K562 (cell line): ENCODE results near the gene SULT6B1. TPM values are rescaled to one million over a fixed set of nuclear protein-coding genes. Genes with fewer than 3 reads are reported as not detected.

Source experiments
- NFATC3 ChIP-seq: fragments of 450-650 bp; IDR thresholded peaks from 2 replicates; pipeline ENCODE4 v1.6.1; 2017; ENCODE audit warnings: mild to moderate bottlenecking
- NFYB ChIP-seq: IDR thresholded peaks from 2 replicates; pipeline ENCODE4 v1.6.1; 2011; ENCODE audit warnings: mild to moderate bottlenecking, moderate library complexity; ENCODE audit not compliant: insufficient read length; ENCODE audit errors: extremely low read depth
- PHB2 ChIP-seq: fragments of 450-650 bp; IDR thresholded peaks from 2 replicates; pipeline ENCODE4 v1.6.1; 2017; ENCODE audit warnings: low read depth
- ZNF644 ChIP-seq: fragments of 200-800 bp; sonication (Bioruptor generic); IDR thresholded peaks from 2 replicates; pipeline ENCODE4 v1.6.1; 2016; ENCODE audit warnings: low read depth, missing genetic modification characterization, missing compliant biosample characterization
- polyA plus RNA-seq, 8 experiments: library from polyadenylated mRNA; depleted of rRNA in 4 of 8; stranded (reverse) in 5 of 8; unstranded in 3 of 8; fragments of >200 nt; fragmentation: Nextera tagmentation in 2 of 8; fragmentation: Illumina TruSeq in 1 of 8; extraction: Ambion mirVana in 2 of 8; extraction: Trizol in 1 of 8; gene quantifications; 2 replicates each; pipeline versions ENCODE4 v1.2.1 to v1.2.3, GENCODE V29; 2011 to 2014; ENCODE audit warnings: inconsistent platforms in 1 of 8, missing spikeins in 1 of 8
- total RNA-seq, 7 experiments: library from RNA; depleted of rRNA in 6 of 7; stranded (reverse); fragments of >200 nt in 6 of 7; fragmentation: Illumina TruSeq in 2 of 7; extraction: Trizol in 2 of 7; gene quantifications; 2 replicates each; pipeline versions ENCODE4 v1.2.1 to v1.2.3, GENCODE V29; 2011 to 2021; ENCODE audit warnings: low replicate concordance in 1 of 7
- TF ChIP-seq, protein P1 (sequence below): fragments of 250-450 bp; sonication (Bioruptor Pico); IDR thresholded peaks from 2 replicates; pipeline ENCODE4 v1.5.0; 2021; ENCODE audit warnings: mild to moderate bottlenecking, borderline replicate concordance
- TF ChIP-seq, protein P2 (sequence below): fragments of 250-450 bp; sonication (Bioruptor Pico); IDR thresholded peaks from 2 replicates; pipeline ENCODE4 v1.5.0; 2022; ENCODE audit warnings: mild to moderate bottlenecking
- TF ChIP-seq, protein P3 (sequence below): fragments of 250-450 bp; sonication (Bioruptor Pico); IDR thresholded peaks from 2 replicates; pipeline ENCODE4 v1.6.1; 2021; ENCODE audit warnings: mild to moderate bottlenecking
- TF ChIP-seq, protein P4 (sequence below): IDR thresholded peaks from 2 replicates; pipeline ENCODE4 v1.6.1; 2014; ENCODE audit warnings: antibody characterized with exemption
- TF ChIP-seq, protein P5 (sequence below): fragments of 450-650 bp; IDR thresholded peaks from 2 replicates; pipeline ENCODE4 v1.6.1; 2016
- TF ChIP-seq, protein P6 (sequence below): sonication (generic); formaldehyde crosslinking; IDR thresholded peaks from 2 replicates; pipeline ENCODE4 v1.8.1; 2023; ENCODE audit warnings: mild to moderate bottlenecking, missing genetic modification reagents
- TF ChIP-seq, protein P7 (sequence below): fragments of 250-450 bp; sonication (Bioruptor Pico); IDR thresholded peaks from 2 replicates; pipeline ENCODE4 v1.4.0; 2020; ENCODE audit warnings: mild to moderate bottlenecking, moderate library complexity

Gene SULT6B1
- total and polyA plus RNA-seq, 9 of the 15 experiments (the other 6 are each of a cell fraction or from before 2014, with no cell fraction given), result not detected

DNA sequence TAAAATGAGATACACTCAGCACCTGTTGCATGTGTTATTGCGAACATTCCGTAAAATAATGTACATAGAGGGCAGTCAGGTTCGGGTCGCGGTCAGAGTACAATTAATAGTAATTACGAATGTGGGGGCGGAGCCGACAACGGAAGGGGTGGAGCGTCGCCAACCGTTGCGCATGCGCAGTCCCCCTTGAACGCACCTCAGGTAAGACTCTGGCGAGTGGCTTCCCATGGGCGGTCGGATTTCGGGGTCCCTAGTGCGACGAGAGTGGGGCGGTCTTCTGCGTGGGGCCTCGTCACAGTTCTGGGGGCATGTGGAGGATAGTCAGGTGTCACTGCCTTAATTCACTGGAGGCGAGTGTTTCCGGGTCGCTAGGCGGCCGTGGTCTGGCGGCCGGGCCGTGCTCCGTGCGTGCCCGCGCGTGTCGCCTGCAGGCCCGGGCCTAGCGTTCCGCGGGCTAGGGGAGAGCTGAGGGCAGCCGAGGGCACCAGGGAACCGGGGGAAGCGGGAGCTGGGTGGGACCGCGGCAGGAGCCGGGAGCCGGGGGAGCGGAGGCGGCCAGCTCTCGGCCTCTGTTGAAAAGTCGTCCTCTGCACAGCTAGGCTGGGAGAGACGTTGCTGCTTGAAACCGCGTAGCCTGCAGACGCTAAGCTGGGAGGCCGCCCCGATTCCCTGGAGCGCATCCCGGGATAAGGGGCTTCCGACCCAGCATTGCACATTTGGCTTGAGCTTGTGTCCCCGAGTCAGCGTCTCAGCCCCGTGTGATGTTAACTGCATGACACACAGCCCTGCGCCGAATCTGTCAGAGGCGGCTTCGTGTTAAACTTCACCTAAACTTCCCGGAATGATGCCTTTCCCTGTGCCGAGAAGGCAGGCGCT is 8.1 kb upstream of the SULT6B1 start, which contains the start of gene CEBPZOS (continued):
- TF ChIP-seq, protein P1, sequence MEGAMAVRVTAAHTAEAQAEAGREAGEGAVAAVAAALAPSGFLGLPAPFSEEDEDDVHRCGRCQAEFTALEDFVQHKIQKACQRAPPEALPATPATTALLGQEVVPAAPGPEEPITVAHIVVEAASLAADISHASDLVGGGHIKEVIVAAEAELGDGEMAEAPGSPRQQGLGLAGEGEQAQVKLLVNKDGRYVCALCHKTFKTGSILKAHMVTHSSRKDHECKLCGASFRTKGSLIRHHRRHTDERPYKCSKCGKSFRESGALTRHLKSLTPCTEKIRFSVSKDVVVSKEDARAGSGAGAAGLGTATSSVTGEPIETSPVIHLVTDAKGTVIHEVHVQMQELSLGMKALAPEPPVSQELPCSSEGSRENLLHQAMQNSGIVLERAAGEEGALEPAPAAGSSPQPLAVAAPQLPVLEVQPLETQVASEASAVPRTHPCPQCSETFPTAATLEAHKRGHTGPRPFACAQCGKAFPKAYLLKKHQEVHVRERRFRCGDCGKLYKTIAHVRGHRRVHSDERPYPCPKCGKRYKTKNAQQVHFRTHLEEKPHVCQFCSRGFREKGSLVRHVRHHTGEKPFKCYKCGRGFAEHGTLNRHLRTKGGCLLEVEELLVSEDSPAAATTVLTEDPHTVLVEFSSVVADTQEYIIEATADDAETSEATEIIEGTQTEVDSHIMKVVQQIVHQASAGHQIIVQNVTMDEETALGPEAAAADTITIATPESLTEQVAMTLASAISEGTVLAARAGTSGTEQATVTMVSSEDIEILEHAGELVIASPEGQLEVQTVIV (CRISPR knock-in tag), result no peak
- TF ChIP-seq PHB2 (no peak), NFYB (no peak), NFATC3 (no peak), ZNF644 (tag) (no peak)
- TF ChIP-seq, protein P2, sequence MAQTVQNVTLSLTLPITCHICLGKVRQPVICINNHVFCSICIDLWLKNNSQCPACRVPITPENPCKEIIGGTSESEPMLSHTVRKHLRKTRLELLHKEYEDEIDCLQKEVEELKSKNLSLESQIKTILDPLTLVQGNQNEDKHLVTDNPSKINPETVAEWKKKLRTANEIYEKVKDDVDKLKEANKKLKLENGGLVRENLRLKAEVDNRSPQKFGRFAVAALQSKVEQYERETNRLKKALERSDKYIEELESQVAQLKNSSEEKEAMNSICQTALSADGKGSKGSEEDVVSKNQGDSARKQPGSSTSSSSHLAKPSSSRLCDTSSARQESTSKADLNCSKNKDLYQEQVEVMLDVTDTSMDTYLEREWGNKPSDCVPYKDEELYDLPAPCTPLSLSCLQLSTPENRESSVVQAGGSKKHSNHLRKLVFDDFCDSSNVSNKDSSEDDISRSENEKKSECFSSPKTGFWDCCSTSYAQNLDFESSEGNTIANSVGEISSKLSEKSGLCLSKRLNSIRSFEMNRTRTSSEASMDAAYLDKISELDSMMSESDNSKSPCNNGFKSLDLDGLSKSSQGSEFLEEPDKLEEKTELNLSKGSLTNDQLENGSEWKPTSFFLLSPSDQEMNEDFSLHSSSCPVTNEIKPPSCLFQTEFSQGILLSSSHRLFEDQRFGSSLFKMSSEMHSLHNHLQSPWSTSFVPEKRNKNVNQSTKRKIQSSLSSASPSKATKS (CRISPR knock-in tag), result no peak
- TF ChIP-seq, protein P3, sequence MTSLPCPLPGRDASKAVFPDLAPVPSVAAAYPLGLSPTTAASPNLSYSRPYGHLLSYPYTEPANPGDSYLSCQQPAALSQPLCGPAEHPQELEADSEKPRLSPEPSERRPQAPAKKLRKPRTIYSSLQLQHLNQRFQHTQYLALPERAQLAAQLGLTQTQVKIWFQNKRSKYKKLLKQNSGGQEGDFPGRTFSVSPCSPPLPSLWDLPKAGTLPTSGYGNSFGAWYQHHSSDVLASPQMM (CRISPR knock-in tag), result no peak
- TF ChIP-seq, protein P4, sequence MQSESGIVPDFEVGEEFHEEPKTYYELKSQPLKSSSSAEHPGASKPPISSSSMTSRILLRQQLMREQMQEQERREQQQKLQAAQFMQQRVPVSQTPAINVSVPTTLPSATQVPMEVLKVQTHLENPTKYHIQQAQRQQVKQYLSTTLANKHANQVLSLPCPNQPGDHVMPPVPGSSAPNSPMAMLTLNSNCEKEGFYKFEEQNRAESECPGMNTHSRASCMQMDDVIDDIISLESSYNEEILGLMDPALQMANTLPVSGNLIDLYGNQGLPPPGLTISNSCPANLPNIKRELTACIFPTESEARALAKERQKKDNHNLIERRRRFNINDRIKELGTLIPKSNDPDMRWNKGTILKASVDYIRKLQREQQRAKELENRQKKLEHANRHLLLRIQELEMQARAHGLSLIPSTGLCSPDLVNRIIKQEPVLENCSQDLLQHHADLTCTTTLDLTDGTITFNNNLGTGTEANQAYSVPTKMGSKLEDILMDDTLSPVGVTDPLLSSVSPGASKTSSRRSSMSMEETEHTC, result no peak
- TF ChIP-seq, protein P5, sequence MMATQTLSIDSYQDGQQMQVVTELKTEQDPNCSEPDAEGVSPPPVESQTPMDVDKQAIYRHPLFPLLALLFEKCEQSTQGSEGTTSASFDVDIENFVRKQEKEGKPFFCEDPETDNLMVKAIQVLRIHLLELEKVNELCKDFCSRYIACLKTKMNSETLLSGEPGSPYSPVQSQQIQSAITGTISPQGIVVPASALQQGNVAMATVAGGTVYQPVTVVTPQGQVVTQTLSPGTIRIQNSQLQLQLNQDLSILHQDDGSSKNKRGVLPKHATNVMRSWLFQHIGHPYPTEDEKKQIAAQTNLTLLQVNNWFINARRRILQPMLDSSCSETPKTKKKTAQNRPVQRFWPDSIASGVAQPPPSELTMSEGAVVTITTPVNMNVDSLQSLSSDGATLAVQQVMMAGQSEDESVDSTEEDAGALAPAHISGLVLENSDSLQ, result no peak
- TF ChIP-seq, protein P6, sequence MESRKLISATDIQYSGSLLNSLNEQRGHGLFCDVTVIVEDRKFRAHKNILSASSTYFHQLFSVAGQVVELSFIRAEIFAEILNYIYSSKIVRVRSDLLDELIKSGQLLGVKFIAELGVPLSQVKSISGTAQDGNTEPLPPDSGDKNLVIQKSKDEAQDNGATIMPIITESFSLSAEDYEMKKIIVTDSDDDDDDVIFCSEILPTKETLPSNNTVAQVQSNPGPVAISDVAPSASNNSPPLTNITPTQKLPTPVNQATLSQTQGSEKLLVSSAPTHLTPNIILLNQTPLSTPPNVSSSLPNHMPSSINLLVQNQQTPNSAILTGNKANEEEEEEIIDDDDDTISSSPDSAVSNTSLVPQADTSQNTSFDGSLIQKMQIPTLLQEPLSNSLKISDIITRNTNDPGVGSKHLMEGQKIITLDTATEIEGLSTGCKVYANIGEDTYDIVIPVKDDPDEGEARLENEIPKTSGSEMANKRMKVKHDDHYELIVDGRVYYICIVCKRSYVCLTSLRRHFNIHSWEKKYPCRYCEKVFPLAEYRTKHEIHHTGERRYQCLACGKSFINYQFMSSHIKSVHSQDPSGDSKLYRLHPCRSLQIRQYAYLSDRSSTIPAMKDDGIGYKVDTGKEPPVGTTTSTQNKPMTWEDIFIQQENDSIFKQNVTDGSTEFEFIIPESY, result no peak; the same call in 1 of the 2 replicates
- TF ChIP-seq, protein P7, sequence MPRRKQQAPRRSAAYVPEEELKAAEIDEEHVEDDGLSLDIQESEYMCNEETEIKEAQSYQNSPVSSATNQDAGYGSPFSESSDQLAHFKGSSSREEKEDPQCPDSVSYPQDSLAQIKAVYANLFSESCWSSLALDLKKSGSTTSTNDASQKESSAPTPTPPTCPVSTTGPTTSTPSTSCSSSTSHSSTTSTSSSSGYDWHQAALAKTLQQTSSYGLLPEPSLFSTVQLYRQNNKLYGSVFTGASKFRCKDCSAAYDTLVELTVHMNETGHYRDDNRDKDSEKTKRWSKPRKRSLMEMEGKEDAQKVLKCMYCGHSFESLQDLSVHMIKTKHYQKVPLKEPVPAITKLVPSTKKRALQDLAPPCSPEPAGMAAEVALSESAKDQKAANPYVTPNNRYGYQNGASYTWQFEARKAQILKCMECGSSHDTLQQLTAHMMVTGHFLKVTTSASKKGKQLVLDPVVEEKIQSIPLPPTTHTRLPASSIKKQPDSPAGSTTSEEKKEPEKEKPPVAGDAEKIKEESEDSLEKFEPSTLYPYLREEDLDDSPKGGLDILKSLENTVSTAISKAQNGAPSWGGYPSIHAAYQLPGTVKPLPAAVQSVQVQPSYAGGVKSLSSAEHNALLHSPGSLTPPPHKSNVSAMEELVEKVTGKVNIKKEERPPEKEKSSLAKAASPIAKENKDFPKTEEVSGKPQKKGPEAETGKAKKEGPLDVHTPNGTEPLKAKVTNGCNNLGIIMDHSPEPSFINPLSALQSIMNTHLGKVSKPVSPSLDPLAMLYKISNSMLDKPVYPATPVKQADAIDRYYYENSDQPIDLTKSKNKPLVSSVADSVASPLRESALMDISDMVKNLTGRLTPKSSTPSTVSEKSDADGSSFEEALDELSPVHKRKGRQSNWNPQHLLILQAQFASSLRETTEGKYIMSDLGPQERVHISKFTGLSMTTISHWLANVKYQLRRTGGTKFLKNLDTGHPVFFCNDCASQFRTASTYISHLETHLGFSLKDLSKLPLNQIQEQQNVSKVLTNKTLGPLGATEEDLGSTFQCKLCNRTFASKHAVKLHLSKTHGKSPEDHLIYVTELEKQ, result no peak
